Motor neuron (in vitro differentiated cells): ENCODE measurements around the gene PAGE2. TPM values are rescaled to one million over a fixed set of nuclear protein-coding genes. Genes with fewer than 3 reads are reported as not detected.
"Not testable (repeated sequence)": the region's sequence is repeated elsewhere in the genome, so short reads cannot be mapped to it uniquely, and the experiment has no call there.

ENCODE experiments used
- ATAC-seq, 8 experiments: fragments of 200-7000 bp; cut with Tn5 transposase; replicated peaks in 6 of 8; 2 replicates each; pipeline ENCODE4 v1.8.0; 2021; ENCODE audit warnings: mild to moderate bottlenecking in 8 of 8, moderate library complexity in 8 of 8
- H3K27ac ChIP-seq, 2 donors: fragments of 250-450 bp; sonication (Bioruptor Pico); 2 replicates each; pipeline ENCODE4 v1.9.0; 2021; ENCODE audit warnings: antibody characterized with exemption in 2 of 2, mild to moderate bottlenecking in 2 of 2, moderate library complexity in 1 of 2
- H3K4me1 ChIP-seq, 2 donors: fragments of 250-450 bp; sonication (Bioruptor Pico); replicated peaks in 1 of 2; 2 replicates each; pipeline ENCODE4 v1.6.1; 2021; ENCODE audit warnings: antibody characterized with exemption in 2 of 2, mild to moderate bottlenecking in 2 of 2, moderate library complexity in 1 of 2
- H3K4me3 ChIP-seq, 5 donors: fragments of 250-450 bp; sonication (Bioruptor Pico); 2 replicates each; pipeline ENCODE4 v1.9.0; 2021; ENCODE audit warnings: antibody characterized with exemption in 5 of 5, mild to moderate bottlenecking in 5 of 5, moderate library complexity in 4 of 5
- WGBS, 10 experiments: fragments of 450-650 bp; shearing (Covaris generic); methylation state at CpG; one replicate each; pipeline ENCODE4 v1.0.0; 2022; 5-methylcytosine and 5-hydroxymethylcytosine counted together
- in situ Hi-C, 9 experiments: fragments of 400-800 bp; cut with MboI; loops; one replicate each; pipeline ENCODE4 v1.15.0; 2021; ENCODE audit warnings: low sequenced_read_pairs in 9 of 9, low pct_unique_long_range_greater_than_20kb in 2 of 9; ENCODE audit not compliant: unreplicated experiment in 9 of 9
- total RNA-seq, 8 experiments: library from RNA; unstranded; fragments of 300-600 nt; gene quantifications; 2 replicates each; pipeline versions ENCODE4 v1.2.3 to v1.2.4, GENCODE V29; 2022

PAGE2 gene
- total RNA-seq, 8 experiments from 2014 or later: 4.3 TPM; not detected in 7

GRCh38 chrX:55107262-55107661 is 18.4 kb downstream of the PAGE2 start:
- in situ Hi-C loops: no loop called here
- H3K4me3 ChIP-seq: no peak overlapping the region
- no peaks in the 10 kb centered on the region for H3K4me1 ChIP-seq
- no peak for ATAC-seq
- no peak overlapping the region for H3K27ac ChIP-seq

GRCh38 chrX:55107911-55108310 is 19.1 kb downstream of the PAGE2 start:
- Histone ChIP-seq H3K4me1 (no peaks in the 10 kb centered on the region), H3K4me3 (no peak overlapping the region), H3K27ac (no peak overlapping the region)
- in situ Hi-C loops: no loop called here
- peak in 1 of 8 experiments; percentile 18 for ATAC-seq
- WGBS, 10 experiments: 40% methylated on average over 1 of the region's 2 CpGs; no CpG with 5 or more reads in 9 of the 10 experiments

- peak in 2 of 8 experiments; percentile 78 to 87 for ATAC-seq
Measured at GRCh38 chrX:55109306-55109705, 20.5 kb downstream of the PAGE2 start.

DNA sequence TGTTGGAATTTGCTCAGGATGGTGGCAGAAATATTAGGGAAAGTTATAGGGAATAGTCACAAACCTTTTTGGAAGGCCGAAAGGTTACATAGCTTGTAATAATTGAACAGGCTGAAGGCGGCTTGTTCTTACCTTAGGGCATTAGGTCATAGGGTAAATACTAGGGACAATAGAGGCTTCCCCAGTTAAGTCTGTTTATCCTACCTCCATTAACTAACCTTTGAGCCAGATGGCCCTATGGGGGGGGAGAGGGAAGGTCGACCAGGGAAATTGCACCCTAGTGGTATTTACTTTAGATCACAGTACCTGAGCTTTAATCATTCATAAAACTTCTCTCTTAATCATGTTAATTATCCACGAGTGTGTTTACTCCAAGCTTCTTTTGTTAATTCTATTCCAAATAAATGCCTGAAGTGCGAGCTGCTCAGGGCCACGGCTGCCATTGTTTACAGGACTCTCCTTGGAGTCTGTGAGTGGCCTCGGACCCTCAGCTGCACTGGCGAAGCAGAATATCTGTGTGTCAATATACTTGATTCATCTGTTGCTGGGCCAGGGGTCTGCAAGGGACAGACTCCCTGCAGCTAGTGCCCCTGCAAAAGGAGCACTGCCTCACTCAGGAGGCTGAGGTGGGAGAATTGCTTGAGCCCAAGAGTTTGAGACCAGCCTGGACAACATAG is 22.9 kb downstream of the PAGE2 start:
- H3K4me1 ChIP-seq: no peaks in the 10 kb centered on the region
- no peak overlapping the region for H3K27ac ChIP-seq
- in situ Hi-C loops: no loop called here
- no peak for ATAC-seq
- H3K4me3 ChIP-seq: no peak overlapping the region
- 0 to 100% (median 42%) methylated on average over 1 to 8 of the region's 8 CpGs; no CpG with 5 or more reads in 5 of the 10 experiments for WGBS, 10 experiments

More at GRCh38 chrX:55109306-55109705, 20.5 kb downstream of the PAGE2 start:
- H3K4me3 ChIP-seq: no peak overlapping the region
- H3K27ac ChIP-seq: no peak overlapping the region
- in situ Hi-C loops: no loop called here
- 23 to 86% (median 68%) methylated on average over 1 to 4 of the region's 7 CpGs; no CpG with 5 or more reads in 6 of the 10 experiments for WGBS, 10 experiments
- no peaks in the 10 kb centered on the region for H3K4me1 ChIP-seq

GRCh38 chrX:55116589-55116988 is 27.8 kb downstream of the PAGE2 start:
- H3K4me3 ChIP-seq, in situ Hi-C loops, H3K4me1 ChIP-seq, H3K27ac ChIP-seq, ATAC-seq: not testable (repeated sequence)
- WGBS, 10 experiments: 43% methylated on average over 3 of the region's 7 CpGs; no CpG with 5 or more reads in 9 of the 10 experiments

GRCh38 chrX:55118574-55118973 is 29.8 kb downstream of the PAGE2 start:
- in situ Hi-C loops: no loop called here
- WGBS, 10 experiments: 10 to 20% methylated on average over 1 to 2 of the region's 3 CpGs; no CpG with 5 or more reads in 8 of the 10 experiments

DNA sequence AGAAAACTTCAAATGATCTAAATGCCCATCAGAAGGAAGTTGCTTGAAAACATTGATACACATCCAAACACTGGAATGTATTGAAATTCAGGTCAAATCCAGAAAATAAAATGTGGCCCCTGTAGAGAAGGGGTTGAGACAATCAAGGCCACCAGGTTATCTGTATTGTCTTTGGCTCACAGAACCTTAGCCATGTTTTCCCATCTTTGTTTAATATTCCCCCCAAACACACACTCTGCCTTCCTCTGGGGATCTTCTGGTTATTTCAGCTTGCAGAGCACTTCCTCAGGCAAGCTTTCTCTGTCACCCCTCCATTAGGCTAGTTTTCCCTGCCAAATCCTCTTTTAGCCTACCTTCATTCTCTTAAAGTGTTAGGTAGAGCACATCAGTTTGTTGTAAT is 30.5 kb downstream of the PAGE2 start:
- no peak overlapping the region for H3K27ac ChIP-seq
- H3K4me1 ChIP-seq: no peaks in the 10 kb centered on the region
- no peak for ATAC-seq
- in situ Hi-C loops: no loop called here
- H3K4me3 ChIP-seq: no peak overlapping the region

More at GRCh38 chrX:55118574-55118973, 29.8 kb downstream of the PAGE2 start:
- Histone ChIP-seq H3K4me1 (no peaks in the 10 kb centered on the region), H3K4me3 (no peak overlapping the region), H3K27ac (no peak overlapping the region)
- ATAC-seq: no peak

GRCh38 chrX:55119712-55120111 is 30.9 kb downstream of the PAGE2 start:
- in situ Hi-C loops: no loop called here
- Histone ChIP-seq H3K4me3 (no peak overlapping the region), H3K4me1 (no peaks in the 10 kb centered on the region), H3K27ac (no peak overlapping the region)
- no peak for ATAC-seq
- 0 to 67% methylated on average over 1 of the region's 1 CpG; no CpG with 5 or more reads in 8 of the 10 experiments for WGBS, 10 experiments

DNA sequence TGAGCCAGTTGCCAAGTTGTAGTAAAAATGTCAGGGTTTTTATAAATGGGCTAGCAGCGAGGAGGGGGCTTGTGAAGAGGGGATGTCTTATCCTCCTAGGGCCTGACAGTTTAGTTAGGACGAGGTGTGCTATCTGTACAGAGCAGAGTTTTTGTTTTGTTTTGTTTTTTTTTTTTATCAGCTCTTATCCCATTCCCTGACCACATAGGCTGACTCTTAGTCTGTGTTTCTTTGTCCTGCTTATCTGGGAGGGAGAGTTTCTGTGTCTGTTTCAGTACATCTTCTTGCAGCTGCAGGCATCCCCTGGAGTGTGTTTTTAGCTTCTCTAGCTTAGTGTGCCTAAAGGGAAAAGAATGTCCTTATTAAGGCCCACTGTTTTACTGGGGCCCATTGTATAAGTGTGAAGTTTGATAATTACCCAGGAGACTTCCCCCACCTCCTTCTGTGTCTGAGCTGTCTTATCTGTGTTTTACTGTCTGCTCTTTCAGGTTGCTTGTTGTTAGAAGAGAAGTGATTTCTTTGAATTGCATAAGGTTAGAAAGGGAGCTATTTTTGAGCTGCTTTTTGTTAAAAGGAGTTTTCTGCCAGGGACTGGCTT is 32.0 kb downstream of the PAGE2 start:
- no peak for ATAC-seq
- in situ Hi-C loops: no loop called here
- Histone ChIP-seq H3K4me3 (no peak overlapping the region), H3K27ac (no peak overlapping the region), H3K4me1 (no peaks in the 10 kb centered on the region)
- 0 to 13% methylated on average over 1 to 2 of the region's 2 CpGs; no CpG with 5 or more reads in 8 of the 10 experiments for WGBS, 10 experiments

DNA sequence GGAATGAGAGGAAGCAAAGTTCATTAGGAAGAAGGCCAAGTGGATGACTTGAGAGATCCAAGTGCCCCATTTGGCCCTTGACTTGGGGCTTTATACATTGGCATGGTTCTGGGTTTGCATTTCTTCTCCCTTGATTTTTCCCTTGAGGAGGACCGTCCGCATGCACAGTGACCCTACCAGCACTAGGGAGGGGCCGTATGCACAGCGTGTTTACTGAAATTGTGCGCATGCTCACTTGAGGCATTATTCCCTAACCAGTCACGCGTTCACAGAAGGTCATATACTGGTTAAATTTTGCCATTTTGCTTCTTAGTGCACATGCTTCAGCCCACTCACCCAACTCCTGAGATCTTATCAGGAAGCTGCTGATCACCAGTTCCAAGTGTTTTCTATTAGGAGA is 35.1 kb downstream of the PAGE2 start:
- H3K27ac ChIP-seq: no peak overlapping the region
- H3K4me1 ChIP-seq: no peaks in the 10 kb centered on the region
- no peak overlapping the region for H3K4me3 ChIP-seq
- in situ Hi-C loops: no loop called here
- peak in 3 of 8 experiments; percentile 73 to 80 (median 73) for ATAC-seq
- WGBS, 10 experiments: 17 to 80% (median 58%) methylated on average over 1 to 5 of the region's 7 CpGs; no CpG with 5 or more reads in 6 of the 10 experiments

DNA sequence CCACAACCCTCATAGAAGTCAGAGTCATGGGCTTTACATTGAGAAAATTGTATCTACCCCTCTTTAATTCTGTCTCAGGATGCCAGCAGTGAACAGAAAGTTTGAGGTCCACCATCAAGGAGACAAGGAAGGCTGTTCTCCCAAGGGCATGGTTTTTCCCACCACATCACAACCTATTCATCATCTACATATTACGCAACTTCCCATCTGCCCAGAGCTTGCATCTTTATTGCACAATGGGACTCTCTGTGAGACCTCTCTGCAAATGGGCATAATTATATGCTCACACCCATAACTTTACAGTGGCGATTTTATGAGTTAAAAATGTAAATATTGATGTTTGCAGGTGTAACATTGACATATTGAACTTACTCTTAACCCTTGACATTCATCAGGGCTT is 38.9 kb downstream of the PAGE2 start:
- no peak overlapping the region for H3K27ac ChIP-seq
- in situ Hi-C loops: no loop called here
- 0 to 54% (median 17%) methylated on average over 1 to 2 of the region's 2 CpGs; no CpG with 5 or more reads in 7 of the 10 experiments for WGBS, 10 experiments
- no peak overlapping the region for H3K4me3 ChIP-seq
- no peaks in the 10 kb centered on the region for H3K4me1 ChIP-seq
- peak in 3 of 8 experiments; percentile 79 to 90 (median 82) for ATAC-seq

DNA sequence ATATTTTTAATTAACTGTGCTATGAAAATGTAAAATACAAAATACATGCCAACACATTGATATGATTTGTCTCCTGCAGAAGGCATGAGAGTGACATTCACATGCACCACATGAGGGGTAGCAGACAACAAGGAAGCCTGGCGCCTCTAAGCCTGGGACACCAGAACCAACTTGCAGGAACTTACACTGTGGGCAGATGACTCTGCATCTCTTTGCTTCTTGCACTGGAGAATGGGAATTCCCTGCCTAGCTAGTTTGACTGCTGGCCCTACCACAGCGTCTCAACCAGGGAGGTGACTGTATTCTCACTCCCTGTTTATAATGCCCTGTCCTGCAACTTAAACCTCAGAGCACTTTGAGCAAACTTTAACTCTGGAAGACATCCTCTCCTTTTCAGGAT is 40.5 kb downstream of the PAGE2 start:
- H3K4me1 ChIP-seq: no peaks in the 10 kb centered on the region
- no peak overlapping the region for H3K4me3 ChIP-seq
- in situ Hi-C loops: no loop called here
- WGBS, 10 experiments: 33 to 100% (median 44%) methylated on average over 1 to 2 of the region's 2 CpGs; no CpG with 5 or more reads in 7 of the 10 experiments
- H3K27ac ChIP-seq: no peak overlapping the region
- ATAC-seq: no peak

GRCh38 chrX:55130481-55130880 is 41.7 kb downstream of the PAGE2 start:
- ATAC-seq: no peak
- Histone ChIP-seq H3K27ac (no peak overlapping the region), H3K4me1 (no peaks in the 10 kb centered on the region), H3K4me3 (no peak overlapping the region)
- in situ Hi-C loops: no loop called here
- 0 to 100% (median 56%) methylated on average over 1 to 4 of the region's 4 CpGs; no CpG with 5 or more reads in 5 of the 10 experiments for WGBS, 10 experiments

DNA sequence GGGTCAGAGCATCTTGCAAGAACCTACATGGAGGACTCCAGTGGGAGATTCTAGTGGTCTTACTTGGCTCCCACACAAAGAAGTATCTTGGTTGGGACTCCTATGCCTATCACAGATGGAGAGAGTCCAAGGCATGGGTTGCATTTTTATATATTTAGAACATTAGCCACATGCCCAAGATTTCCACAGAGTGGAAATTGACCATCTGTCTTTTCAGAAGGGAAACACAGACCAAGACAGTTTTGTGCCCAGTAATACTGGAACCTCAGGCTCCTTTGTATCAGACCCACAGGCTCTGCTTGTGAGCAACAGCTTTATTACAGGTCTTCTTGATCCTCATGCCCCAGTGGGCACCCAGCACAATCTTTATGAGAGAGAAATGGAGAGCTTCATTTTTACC is 43.6 kb downstream of the PAGE2 start:
- Histone ChIP-seq H3K4me1 (no peaks in the 10 kb centered on the region), H3K27ac (no peak overlapping the region), H3K4me3 (no peak overlapping the region)
- in situ Hi-C loops: no loop called here
- no peak for ATAC-seq
